GM23338 (cell line): ENCODE results near the gene LPIN1. TPM values are rescaled to one million over a fixed set of nuclear protein-coding genes. Genes with fewer than 3 reads are reported as not detected.

Experiments used
- ATAC-seq: fragments of 200-7000 bp; cut with Tn5 transposase; 3 replicates; pipeline ENCODE4 v1.9.1; 2020
- DNase-seq: peaks from one replicate; pipeline ENCODE4 v3.0.0-alpha.2; 2015; ENCODE audit warnings: low spot score
- H2AFZ ChIP-seq: fragments of 200-600 bp; sonication (generic); 2 replicates; pipeline ENCODE4 v1.8.0; 2016; ENCODE audit warnings: antibody characterized with exemption, mild to moderate bottlenecking, moderate library complexity
- H3F3A ChIP-seq: fragments of 200-600 bp; sonication (generic); replicated peaks from 2 replicates; pipeline ENCODE4 v1.8.0; 2017; ENCODE audit warnings: antibody characterized with exemption, mixed run types, low read depth
- H3K27ac ChIP-seq: fragments of 200-600 bp; sonication (generic); 2 replicates; pipeline ENCODE4 v1.6.1; 2016; ENCODE audit warnings: low read depth
- H3K27me3 ChIP-seq: fragments of 200-600 bp; sonication (generic); 2 replicates; pipeline ENCODE4 v1.8.0; 2016; ENCODE audit warnings: mild to moderate bottlenecking, mixed run types, moderate library complexity; ENCODE audit not compliant: insufficient read depth
- H3K36me3 ChIP-seq: fragments of 200-600 bp; sonication (generic); 2 replicates; pipeline ENCODE4 v1.8.0; 2016; ENCODE audit warnings: mild to moderate bottlenecking; ENCODE audit not compliant: insufficient read depth
- H3K4me1 ChIP-seq: fragments of 200-600 bp; sonication (generic); 2 replicates; pipeline ENCODE4 v1.8.0; 2016; ENCODE audit warnings: mild to moderate bottlenecking, moderate library complexity; ENCODE audit not compliant: insufficient read depth
- H3K4me2 ChIP-seq: fragments of 200-600 bp; sonication (generic); 2 replicates; pipeline ENCODE4 v1.7.1; 2017; ENCODE audit warnings: mixed run types
- H3K4me3 ChIP-seq: fragments of 200-600 bp; sonication (generic); 2 replicates; pipeline ENCODE4 v1.6.1; 2016; ENCODE audit warnings: mixed run types
- H3K79me2 ChIP-seq: fragments of 200-600 bp; sonication (generic); replicated peaks from 2 replicates; pipeline ENCODE4 v1.8.0; 2017; ENCODE audit warnings: mild to moderate bottlenecking; ENCODE audit not compliant: insufficient read depth
- H3K9me2 ChIP-seq: fragments of 200-600 bp; sonication (generic); 2 replicates; pipeline ENCODE4 v1.8.0; 2017; ENCODE audit not compliant: insufficient read depth
- H4K20me1 ChIP-seq: fragments of 200-600 bp; sonication (generic); replicated peaks from 2 replicates; pipeline ENCODE4 v1.8.0; 2017; ENCODE audit warnings: mild to moderate bottlenecking; ENCODE audit not compliant: insufficient read depth
- H3K27ac Mint-ChIP-seq: 2 replicates; pipeline ENCODE4 v1.8.0; 2020; ENCODE audit warnings: inconsistent platforms, mild to moderate bottlenecking, moderate library complexity, mixed read lengths
- H3K27me3 Mint-ChIP-seq: 3 replicates; pipeline ENCODE4 v1.8.0; 2022; ENCODE audit warnings: low read depth, mild to moderate bottlenecking, moderate library complexity, mixed read lengths, inconsistent platforms; ENCODE audit not compliant: insufficient read depth, poor library complexity
- H3K36me3 Mint-ChIP-seq: 3 replicates; pipeline ENCODE4 v1.8.0; 2021; ENCODE audit warnings: low read depth, mild to moderate bottlenecking, inconsistent platforms, moderate library complexity, mixed read lengths
- H3K4me1 Mint-ChIP-seq: 3 replicates; pipeline ENCODE4 v1.8.0; 2020; ENCODE audit warnings: mild to moderate bottlenecking, inconsistent platforms, mixed read lengths
- H3K4me3 Mint-ChIP-seq: 3 replicates; pipeline ENCODE4 v1.8.0; 2021; ENCODE audit warnings: moderate library complexity, mild to moderate bottlenecking, inconsistent platforms, mixed read lengths
- H3K9me3 Mint-ChIP-seq: 3 replicates; pipeline ENCODE4 v1.8.0; 2020; ENCODE audit warnings: moderate library complexity, mild to moderate bottlenecking, inconsistent platforms, mixed read lengths
- JUNB ChIP-seq: IDR thresholded peaks from one replicate; pipeline ENCODE4 v1.6.1; 2016; ENCODE audit warnings: antibody characterized with exemption; ENCODE audit not compliant: unreplicated experiment
- POLR2AphosphoS5 ChIP-seq: IDR thresholded peaks from 2 replicates; pipeline ENCODE4 v1.6.1; 2016; ENCODE audit warnings: antibody characterized with exemption, low read depth
- STAT1 ChIP-seq: IDR thresholded peaks from one replicate; pipeline ENCODE4 v1.6.1; 2016; ENCODE audit warnings: antibody characterized with exemption; ENCODE audit not compliant: unreplicated experiment
- ZNF114 ChIP-seq: fragments of 250-450 bp; sonication (Bioruptor Pico); IDR thresholded peaks from 2 replicates; pipeline ENCODE4 v1.5.0; 2020; ENCODE audit warnings: mild to moderate bottlenecking, moderate library complexity
- ZNF331 ChIP-seq: fragments of 250-450 bp; sonication (Bioruptor Pico); IDR thresholded peaks from 2 replicates; pipeline ENCODE4 v1.5.0; 2020; ENCODE audit warnings: low read depth, mild to moderate bottlenecking, moderate library complexity
- polyA plus RNA-seq: library from polyadenylated mRNA; unstranded; fragments of >200 nt; fragmentation: Nextera tagmentation; extraction: Ambion mirVana; gene quantifications from 2 replicates; pipeline ENCODE4 v1.2.1, GENCODE V29; 2016
- total RNA-seq: library from RNA; depleted of rRNA; stranded (reverse); fragments of >200 nt; shearing (Covaris generic); gene quantifications from 2 replicates; pipeline ENCODE4 v1.2.3, GENCODE V29; 2014
- TF ChIP-seq, protein P1 (sequence below): IDR thresholded peaks from one replicate; pipeline ENCODE4 v1.6.1; 2018; ENCODE audit warnings: antibody characterized with exemption; ENCODE audit not compliant: unreplicated experiment
- TF ChIP-seq, protein P2 (sequence below): IDR thresholded peaks from 2 replicates; pipeline ENCODE4 v1.6.1; 2016; ENCODE audit warnings: antibody characterized with exemption
- TF ChIP-seq, protein P3 (sequence below), 2 experiments: fragments of 200-600 bp in 1 of 2; sonication (generic) in 1 of 2; conservative IDR thresholded peaks; 2 replicates each; pipeline versions ENCODE4 v1.5.1 to v1.6.1; 2016 to 2017; ENCODE audit warnings: antibody characterized with exemption in 2 of 2, low read depth in 2 of 2, mild to moderate bottlenecking in 2 of 2, moderate library complexity in 1 of 2

LPIN1 gene
- total and polyA plus RNA-seq, 2 experiments from 2014 or later: 4.4 to 9.5 TPM

DNA sequence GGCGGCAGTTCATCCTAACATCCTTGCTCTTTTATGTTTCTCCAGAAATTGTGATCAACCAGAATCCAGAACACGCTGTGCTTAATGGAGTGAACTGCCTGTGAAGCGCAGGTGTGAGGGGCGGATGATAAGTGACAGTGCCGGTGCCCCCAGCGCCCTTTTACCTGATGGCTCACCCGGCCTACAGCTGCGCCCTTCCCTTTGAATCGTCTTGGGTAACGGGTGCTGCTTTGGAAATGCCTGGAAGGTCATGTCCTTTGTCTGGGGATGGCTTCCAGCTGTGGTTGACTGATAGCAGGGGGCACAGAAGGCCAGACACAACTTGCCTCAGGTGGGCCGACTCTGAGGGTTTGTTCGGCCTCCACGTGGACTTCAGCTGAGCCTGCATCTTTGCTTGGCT lies 119.4 kb downstream of the LPIN1 start:
- no peaks in the 10 kb centered on the region for H3F3A ChIP-seq
- H3K36me3 ChIP-seq: no peaks in the 10 kb centered on the region
- no peaks in the 10 kb centered on the region for H3K27me3 ChIP-seq
- Mint-ChIP-seq H3K4me1 (peaks cover 28% of the 10 kb centered on the region), H3K27ac (no peak overlapping the region), H3K27me3 (peaks cover 2% of the 10 kb centered on the region), H3K36me3 (peaks cover 3% of the 10 kb centered on the region; the same call in 1 of the 3 replicates), H3K4me3 (no peak overlapping the region), H3K9me3 (peaks cover 3% of the 10 kb centered on the region)
- TF ChIP-seq, protein P1, sequence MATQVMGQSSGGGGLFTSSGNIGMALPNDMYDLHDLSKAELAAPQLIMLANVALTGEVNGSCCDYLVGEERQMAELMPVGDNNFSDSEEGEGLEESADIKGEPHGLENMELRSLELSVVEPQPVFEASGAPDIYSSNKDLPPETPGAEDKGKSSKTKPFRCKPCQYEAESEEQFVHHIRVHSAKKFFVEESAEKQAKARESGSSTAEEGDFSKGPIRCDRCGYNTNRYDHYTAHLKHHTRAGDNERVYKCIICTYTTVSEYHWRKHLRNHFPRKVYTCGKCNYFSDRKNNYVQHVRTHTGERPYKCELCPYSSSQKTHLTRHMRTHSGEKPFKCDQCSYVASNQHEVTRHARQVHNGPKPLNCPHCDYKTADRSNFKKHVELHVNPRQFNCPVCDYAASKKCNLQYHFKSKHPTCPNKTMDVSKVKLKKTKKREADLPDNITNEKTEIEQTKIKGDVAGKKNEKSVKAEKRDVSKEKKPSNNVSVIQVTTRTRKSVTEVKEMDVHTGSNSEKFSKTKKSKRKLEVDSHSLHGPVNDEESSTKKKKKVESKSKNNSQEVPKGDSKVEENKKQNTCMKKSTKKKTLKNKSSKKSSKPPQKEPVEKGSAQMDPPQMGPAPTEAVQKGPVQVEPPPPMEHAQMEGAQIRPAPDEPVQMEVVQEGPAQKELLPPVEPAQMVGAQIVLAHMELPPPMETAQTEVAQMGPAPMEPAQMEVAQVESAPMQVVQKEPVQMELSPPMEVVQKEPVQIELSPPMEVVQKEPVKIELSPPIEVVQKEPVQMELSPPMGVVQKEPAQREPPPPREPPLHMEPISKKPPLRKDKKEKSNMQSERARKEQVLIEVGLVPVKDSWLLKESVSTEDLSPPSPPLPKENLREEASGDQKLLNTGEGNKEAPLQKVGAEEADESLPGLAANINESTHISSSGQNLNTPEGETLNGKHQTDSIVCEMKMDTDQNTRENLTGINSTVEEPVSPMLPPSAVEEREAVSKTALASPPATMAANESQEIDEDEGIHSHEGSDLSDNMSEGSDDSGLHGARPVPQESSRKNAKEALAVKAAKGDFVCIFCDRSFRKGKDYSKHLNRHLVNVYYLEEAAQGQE: no peak
- TF ChIP-seq ZNF331 (CRISPR knock-in tag) (no peak), POLR2AphosphoS5 (no peak)
- H3K79me2 ChIP-seq: no peaks in the 10 kb centered on the region
- no peaks in the 10 kb centered on the region for H3K9me2 ChIP-seq
- H2AFZ ChIP-seq: no peak overlapping the region
- ATAC-seq: no peak
- no peak for DNase-seq
- H3K4me3 ChIP-seq: no peak overlapping the region
- H3K4me2 ChIP-seq: no peak overlapping the region
- H3K4me1 ChIP-seq: peaks cover 6% of the 10 kb centered on the region
- no peaks in the 10 kb centered on the region for H4K20me1 ChIP-seq
- no peak overlapping the region for H3K27ac ChIP-seq

DNA sequence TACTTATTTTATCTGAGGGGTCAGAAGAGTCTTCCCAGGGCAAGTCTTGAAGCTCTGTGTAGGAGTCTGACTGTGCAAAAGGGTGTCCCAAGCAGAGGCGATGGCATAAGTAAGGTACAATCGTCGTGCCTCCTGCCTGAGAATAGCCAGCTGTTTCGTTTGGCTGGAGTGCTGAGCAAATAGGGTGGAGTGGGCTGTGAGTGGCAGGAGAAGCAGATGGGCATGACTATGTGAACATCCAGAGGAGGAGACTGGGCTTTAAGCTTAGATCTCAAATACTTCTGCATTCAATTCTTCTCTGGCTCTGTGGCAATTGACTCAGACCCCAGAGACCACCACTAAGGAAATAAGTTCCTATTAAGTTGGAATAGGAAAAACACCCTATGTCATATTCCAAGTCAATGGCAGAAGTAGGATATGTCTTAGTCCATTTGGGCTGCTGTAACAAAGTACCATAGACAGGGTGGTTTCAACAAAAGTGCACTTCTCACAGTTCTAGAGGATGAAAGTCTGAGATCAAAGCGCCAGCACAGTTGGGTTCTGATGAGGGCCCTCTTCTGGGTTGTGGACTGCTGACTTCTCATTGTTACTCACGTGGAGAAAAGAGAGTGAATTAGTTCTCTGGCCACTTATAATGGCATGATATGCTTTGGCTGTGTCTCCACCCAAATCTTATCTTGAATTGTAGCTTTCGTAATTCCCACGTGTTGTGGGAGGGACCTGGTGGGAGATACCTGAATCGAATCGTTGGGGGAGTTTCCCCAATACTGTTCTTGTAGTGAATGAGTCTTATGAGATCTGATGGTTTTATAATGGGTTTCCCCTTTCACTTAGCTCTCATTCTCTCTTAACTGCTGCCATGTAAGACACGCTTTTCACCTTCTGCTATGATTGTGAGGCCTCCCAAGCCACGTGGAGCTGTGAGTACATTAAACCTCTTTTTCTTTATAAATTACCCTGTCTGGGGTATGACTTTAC lies 120.2 kb downstream of the LPIN1 start:
- Mint-ChIP-seq H3K4me1 (peaks cover 28% of the 10 kb centered on the region), H3K9me3 (no peaks in the 10 kb centered on the region; the same call in 1 of the 3 replicates), H3K27ac (no peak overlapping the region), H3K4me3 (no peak overlapping the region), H3K36me3 (no peaks in the 10 kb centered on the region), H3K27me3 (peaks cover 2% of the 10 kb centered on the region)
- Histone ChIP-seq H3K79me2 (no peaks in the 10 kb centered on the region), H3K27me3 (no peaks in the 10 kb centered on the region), H4K20me1 (no peaks in the 10 kb centered on the region), H3K27ac (no peak overlapping the region), H3K4me2 (no peak overlapping the region), H3F3A (no peaks in the 10 kb centered on the region), H3K4me1 (peaks cover 6% of the 10 kb centered on the region), H3K9me2 (no peaks in the 10 kb centered on the region), H2AFZ (no peak overlapping the region), H3K36me3 (no peaks in the 10 kb centered on the region), H3K4me3 (no peak overlapping the region)
- ATAC-seq (no peak), DNase-seq (no peak)
- TF ChIP-seq, protein P2, sequence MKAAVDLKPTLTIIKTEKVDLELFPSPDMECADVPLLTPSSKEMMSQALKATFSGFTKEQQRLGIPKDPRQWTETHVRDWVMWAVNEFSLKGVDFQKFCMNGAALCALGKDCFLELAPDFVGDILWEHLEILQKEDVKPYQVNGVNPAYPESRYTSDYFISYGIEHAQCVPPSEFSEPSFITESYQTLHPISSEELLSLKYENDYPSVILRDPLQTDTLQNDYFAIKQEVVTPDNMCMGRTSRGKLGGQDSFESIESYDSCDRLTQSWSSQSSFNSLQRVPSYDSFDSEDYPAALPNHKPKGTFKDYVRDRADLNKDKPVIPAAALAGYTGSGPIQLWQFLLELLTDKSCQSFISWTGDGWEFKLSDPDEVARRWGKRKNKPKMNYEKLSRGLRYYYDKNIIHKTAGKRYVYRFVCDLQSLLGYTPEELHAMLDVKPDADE: no peak
- TF ChIP-seq, protein P3, sequence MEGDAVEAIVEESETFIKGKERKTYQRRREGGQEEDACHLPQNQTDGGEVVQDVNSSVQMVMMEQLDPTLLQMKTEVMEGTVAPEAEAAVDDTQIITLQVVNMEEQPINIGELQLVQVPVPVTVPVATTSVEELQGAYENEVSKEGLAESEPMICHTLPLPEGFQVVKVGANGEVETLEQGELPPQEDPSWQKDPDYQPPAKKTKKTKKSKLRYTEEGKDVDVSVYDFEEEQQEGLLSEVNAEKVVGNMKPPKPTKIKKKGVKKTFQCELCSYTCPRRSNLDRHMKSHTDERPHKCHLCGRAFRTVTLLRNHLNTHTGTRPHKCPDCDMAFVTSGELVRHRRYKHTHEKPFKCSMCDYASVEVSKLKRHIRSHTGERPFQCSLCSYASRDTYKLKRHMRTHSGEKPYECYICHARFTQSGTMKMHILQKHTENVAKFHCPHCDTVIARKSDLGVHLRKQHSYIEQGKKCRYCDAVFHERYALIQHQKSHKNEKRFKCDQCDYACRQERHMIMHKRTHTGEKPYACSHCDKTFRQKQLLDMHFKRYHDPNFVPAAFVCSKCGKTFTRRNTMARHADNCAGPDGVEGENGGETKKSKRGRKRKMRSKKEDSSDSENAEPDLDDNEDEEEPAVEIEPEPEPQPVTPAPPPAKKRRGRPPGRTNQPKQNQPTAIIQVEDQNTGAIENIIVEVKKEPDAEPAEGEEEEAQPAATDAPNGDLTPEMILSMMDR (conservative IDR thresholded peaks at IDR 0.05; ENCODE audit: low read depth in 2 of 2): no peak
- TF ChIP-seq JUNB (no peak), STAT1 (no peak), ZNF114 (no peak)
